HAP-1 (cell line): Measurements from ENCODE around the gene ULBP3.
"Not testable (repeated sequence)": the region's sequence is repeated elsewhere in the genome, so short reads cannot be mapped to it uniquely, and the experiment has no call there.

ENCODE experiments used
- DNase-seq, 2 experiments: peaks; one replicate each; pipeline ENCODE4 v3.0.0-alpha.2; 2016 to 2020; ENCODE audit warnings: low spot score in 2 of 2
- H3K27me3 ChIP-seq: fragments of 250-450 bp; sonication (Bioruptor Pico); 2 replicates; pipeline ENCODE4 v1.5.1; 2020; ENCODE audit warnings: low read depth, mild to moderate bottlenecking, moderate library complexity
- H3K36me3 ChIP-seq: fragments of 250-450 bp; sonication (Bioruptor Pico); replicated peaks from 2 replicates; pipeline ENCODE4 v1.5.1; 2020; ENCODE audit warnings: mild to moderate bottlenecking
- H3K4me1 ChIP-seq: fragments of 250-450 bp; sonication (Bioruptor Pico); 2 replicates; pipeline ENCODE4 v1.5.1; 2020; ENCODE audit warnings: mild to moderate bottlenecking
- H3K4me3 ChIP-seq: fragments of 250-450 bp; sonication (Bioruptor Pico); 2 replicates; pipeline ENCODE4 v1.5.1; 2020; ENCODE audit warnings: mild to moderate bottlenecking, moderate library complexity
- H3K9me3 ChIP-seq: fragments of 250-450 bp; sonication (Bioruptor Pico); 2 replicates; pipeline ENCODE4 v1.5.1; 2020; ENCODE audit warnings: mild to moderate bottlenecking, moderate library complexity
- in situ Hi-C: fragments of 300-500 bp; cut with MboI; formaldehyde crosslinking; loops from 3 replicates; pipeline ENCODE4 v1.14.3; 2020; ENCODE audit warnings: low sequenced_read_pairs, inconsistent platforms, mixed read lengths

The ULBP3 gene

DNA sequence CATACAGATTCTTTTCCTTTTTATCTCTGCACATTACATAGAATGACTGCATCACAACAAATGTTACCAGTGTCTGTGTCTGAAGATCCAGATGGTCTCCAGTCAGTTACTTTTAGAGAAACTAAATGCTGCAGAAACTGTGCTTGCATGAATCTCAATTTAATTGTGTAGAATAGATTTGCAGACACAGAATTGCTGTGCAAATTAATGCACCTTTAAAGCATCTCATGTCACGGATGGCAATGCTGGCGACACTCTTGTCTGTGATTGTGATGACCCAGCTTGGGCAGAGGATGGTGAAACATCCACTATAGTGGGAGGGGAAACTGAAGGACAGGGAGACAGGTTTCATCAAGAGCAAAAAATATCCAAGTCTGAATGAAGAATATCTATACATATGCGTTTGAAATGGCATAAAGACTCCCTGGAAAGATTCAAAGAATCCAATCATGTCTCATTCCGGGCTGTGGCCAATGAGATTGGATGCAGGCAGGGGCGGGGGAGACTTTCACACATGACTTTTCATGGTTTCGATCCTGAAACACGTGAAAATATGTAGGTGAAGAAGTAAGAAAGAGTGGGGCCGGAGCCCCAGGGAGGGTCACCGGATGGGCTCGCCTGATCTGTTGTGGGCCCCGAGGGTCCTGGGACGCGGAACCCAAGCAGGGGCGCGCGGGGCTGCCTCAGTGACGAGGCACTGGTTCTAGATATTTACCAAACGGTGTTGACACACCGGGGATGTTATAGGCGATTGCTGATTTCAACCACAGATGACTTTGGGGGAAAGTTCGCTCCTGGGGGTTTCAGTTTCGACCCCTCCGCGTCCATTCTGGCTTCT lies 54.9 kb downstream of the ULBP3 start:
- not testable (repeated sequence) for H3K9me3 ChIP-seq, H3K4me3 ChIP-seq, DNase-seq, H3K4me1 ChIP-seq, H3K36me3 ChIP-seq
- peaks cover 35% of the 10 kb centered on the region for H3K27me3 ChIP-seq
- in situ Hi-C loops, result loop anchor here (25.0 kb wide), 1 partner anchor 177 kb away; no protein-coding TSS in a partner anchor

DNA sequence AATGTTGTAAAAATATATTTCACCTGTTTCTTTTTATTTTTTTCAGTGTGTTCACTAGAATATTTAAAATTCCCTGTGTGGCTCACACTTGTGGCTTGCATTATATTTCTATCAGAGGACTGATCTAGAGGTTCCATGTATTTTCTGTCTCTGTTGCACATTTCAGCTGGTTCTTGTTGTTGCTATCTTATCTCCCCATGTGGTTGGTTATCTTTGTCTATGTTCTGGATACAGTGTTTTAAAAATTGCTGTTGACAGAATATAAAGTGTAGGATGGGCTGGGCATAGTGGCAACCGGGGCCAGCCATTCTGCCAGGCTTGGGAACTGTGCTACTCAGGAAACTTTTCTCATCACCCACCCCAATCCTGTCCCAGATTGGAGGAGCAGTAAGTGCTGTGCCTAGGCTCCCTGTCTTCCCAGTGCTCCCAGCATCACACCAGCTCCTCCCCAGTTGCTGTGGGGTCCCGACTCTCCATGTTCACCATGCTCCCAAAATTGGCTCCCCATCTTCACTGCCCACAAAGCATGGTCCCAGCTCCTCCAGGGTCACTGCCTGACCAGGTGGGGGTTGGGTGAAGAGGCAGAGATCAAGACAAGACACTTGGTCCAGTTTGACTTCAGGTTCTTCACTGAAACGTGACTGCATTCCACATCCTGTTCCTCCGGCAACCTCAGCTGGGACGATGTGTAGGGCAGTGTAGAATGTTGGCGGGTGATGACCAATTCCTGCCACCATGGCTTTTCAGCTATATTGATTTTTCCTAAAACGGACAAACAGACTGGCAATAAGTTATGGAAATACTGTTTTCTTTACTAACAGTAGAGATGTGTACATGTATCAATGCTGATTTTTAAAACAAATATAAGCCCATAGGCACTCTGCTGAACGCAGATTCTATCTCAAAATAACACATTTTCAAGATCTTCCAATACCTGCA lies 55.8 kb downstream of the ULBP3 start:
- not testable (repeated sequence) for DNase-seq, H3K4me1 ChIP-seq, H3K36me3 ChIP-seq, H3K9me3 ChIP-seq, H3K4me3 ChIP-seq
- in situ Hi-C loops, result loop anchor here (25.0 kb wide), 1 partner anchor 176 kb away; no protein-coding TSS in a partner anchor
- H3K27me3 ChIP-seq, result peaks cover 32% of the 10 kb centered on the region
